HG03432 (cell line): ENCODE data around the gene PPP1R37.

Experiments
- ATAC-seq: cut with Tn5 transposase; IDR thresholded peaks from one replicate; pipeline ENCODE4 v1.9.1; 2021; ENCODE audit warnings: mild to moderate bottlenecking, moderate library complexity; ENCODE audit not compliant: unreplicated experiment

The PPP1R37 gene, protein sequence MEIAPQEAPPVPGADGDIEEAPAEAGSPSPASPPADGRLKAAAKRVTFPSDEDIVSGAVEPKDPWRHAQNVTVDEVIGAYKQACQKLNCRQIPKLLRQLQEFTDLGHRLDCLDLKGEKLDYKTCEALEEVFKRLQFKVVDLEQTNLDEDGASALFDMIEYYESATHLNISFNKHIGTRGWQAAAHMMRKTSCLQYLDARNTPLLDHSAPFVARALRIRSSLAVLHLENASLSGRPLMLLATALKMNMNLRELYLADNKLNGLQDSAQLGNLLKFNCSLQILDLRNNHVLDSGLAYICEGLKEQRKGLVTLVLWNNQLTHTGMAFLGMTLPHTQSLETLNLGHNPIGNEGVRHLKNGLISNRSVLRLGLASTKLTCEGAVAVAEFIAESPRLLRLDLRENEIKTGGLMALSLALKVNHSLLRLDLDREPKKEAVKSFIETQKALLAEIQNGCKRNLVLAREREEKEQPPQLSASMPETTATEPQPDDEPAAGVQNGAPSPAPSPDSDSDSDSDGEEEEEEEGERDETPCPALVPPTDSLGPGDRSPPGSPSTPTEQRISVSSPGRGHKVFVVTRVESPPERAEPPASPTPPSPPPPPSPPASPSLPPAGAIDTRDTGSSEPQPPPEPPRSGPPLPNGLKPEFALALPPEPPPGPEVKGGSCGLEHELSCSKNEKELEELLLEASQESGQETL

GRCh38 chr19:45092747-45093678, at the start of gene PPP1R37:
Gene PPP1R37 (plus strand): TSS chr19:45093179. CDS start chr19:45093326, 147 bp downstream.
- peak; percentile 65 for ATAC-seq

DNA sequence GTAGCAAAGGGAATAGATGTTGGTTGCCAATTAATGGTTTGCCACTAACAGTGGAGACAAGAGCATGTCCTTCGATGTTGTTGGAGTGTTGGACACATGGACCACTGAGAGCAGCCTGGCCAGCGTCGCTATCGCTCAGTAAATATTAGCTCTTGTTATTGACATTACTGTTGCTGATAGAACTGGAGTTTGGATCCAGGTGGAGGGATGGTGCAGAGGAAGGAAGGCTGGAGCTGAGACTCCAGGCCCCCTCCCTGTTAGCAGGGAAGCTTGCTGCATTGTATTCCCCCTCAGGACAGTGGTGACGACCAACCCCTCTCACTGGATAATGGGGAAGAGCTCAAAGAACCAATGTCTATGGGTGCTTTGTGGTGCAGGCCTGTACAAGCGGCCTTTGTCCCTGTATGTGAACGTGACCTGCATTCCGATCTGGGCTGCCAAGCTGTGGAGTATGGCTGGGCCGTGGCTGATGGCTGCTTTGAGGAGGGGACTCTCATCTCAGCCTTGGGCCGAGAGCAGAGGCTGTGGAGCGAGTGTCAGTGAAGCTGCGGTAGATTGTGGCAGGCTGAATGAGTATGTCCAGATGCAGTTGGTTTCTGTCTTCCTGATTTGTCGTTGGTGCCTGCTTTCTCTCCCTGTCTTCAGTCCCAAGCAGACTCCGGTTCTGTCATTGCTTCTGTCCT, 47.2 kb upstream of the PPP1R37 start:
- ATAC-seq: no peak

DNA sequence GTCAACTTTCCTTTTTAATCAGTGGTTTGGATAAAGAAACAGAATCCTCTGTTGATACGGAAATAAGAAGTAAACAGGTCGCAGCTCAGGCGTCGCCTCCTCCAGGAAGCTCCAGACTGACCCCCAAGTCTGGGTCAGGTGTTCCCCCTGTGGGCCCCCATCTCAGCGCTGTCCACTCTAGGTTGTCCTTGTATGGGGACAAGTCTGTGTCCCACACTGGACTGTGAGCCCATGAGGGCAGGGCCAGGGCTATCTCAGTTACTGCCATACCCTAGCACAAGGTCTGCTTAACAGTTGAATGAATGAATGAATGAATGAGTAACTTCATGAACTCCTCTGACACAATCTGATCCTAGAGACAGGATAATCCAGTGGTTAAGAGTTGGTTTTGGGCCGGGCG, 46.6 kb upstream of the PPP1R37 start:
- no peak for ATAC-seq

DNA sequence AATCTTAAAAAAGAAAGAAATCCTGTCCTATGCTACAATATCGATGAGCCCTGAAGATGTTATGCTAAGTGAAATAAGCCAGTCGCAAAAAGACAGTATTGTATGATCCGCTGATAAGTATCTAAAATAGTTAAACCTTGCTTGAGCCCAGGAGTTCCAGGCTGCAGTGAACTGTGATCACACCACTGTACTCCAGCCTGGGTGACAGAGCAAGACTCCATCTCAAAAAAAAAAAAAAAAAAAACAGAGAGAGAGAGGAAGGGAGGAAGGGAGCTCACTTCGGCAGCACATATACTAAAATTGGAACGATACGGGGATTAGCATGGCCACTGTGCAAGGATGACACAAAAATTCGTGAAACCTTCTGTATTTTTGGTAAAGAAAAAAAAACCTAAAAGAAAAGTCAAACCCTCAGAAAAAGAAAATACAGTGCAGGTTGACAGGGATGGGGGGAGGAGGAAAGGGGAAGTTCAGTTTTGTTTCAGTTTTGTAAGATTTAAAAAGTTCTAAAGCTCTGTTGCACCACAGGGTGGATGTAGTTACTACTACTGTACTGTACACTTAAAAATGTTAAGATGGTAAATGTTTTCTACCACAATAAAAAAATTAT, 45.7 kb upstream of the PPP1R37 start:
- ATAC-seq: peak; percentile 57

GRCh38 chr19:45049073-45049736, 43.8 kb upstream of the PPP1R37 start:
- no peak for ATAC-seq

DNA sequence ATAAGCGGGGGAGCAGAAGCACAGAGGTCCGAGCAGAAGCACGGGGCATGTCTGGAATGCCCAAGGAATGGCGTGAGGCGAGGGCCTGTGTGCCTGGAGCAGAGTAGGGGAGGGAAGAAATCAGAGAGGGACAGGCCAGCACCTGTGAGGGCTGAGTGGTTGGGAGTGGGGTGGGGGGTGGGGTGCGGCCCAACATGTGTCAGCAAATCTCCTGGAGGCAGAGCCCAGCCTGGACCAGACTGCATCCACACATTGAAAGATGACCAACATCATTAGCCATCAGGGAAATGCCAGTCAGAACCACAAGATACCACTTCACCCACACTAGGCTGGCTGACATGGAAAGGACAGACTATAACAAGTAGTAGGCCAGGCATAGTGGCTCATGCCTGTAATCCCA, 42.9 kb upstream of the PPP1R37 start:
- ATAC-seq: no peak

GRCh38 chr19:45051929-45052579, 40.9 kb upstream of the PPP1R37 start:
- ATAC-seq: no peak

DNA sequence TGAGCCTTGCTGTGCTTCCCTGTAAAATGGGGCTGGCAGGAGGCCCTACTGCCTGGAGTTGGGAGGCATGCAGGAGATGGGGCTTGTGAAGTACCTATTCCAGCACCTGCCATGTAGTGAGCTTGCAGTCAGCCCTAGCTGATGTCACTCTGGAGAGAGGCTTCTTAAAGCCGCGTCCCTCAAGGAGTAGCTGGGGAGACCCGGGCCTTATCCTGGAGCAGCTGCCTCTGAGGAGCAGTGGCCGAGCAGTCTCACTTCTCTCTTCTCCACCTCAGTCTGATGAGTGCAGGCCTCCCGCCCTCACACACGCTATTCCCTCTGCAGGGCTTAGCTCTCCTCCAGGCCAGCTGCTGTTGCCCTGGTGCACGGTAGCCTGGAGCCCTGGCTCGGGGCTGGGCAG, 36.1 kb upstream of the PPP1R37 start:
- no peak for ATAC-seq

- ATAC-seq: no peak
Observed at GRCh38 chr19:45057444-45057843, 35.5 kb upstream of the PPP1R37 start.

DNA sequence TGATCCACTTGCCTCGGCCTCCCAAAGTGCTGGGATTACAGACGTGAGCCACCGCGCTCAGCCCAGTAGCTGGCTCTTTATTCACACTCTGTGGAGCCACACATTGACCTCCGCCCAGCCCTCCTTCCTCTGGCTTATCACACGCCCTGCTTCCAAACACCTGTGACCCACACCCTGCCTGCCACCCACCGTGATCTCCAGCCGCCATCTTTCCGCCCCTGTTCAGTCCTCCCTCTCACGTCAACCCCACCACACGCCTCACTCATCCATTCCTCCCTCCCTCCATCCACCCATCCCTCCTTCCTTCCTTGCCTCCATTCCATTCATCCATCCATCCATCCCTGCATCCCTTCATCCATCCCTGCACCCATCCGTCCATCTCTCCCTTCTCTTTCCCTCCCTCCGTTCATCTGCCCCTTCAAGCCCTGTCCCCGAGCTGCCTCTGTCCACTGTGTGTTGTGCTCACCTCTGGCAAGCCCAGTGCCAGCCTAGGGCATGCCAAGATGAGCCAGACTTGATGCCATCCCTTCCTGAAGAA, 34.3 kb upstream of the PPP1R37 start:
- ATAC-seq: no peak

GRCh38 chr19:45059258-45059965, 33.6 kb upstream of the PPP1R37 start:
- peak; percentile 40 for ATAC-seq

DNA sequence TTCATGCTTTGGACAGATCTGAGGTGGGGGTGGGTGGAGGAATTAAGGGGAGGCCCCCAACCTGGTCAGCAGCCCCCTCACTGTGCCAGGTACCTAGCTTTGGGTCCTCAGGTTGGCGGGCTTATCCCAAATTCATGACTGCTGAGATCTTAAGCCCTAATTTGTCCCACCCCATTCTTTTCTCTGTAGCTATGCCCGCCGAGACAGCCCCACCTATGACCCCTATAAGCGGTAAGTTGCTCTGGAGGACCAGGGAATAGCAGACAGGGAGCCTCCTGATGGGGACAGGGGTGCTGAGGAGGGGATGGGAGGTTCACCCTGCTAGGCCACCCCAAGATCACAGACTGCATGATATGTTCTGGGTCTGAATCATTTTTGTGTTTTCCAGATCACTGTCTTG, 31.0 kb upstream of the PPP1R37 start:
- ATAC-seq: no peak

DNA sequence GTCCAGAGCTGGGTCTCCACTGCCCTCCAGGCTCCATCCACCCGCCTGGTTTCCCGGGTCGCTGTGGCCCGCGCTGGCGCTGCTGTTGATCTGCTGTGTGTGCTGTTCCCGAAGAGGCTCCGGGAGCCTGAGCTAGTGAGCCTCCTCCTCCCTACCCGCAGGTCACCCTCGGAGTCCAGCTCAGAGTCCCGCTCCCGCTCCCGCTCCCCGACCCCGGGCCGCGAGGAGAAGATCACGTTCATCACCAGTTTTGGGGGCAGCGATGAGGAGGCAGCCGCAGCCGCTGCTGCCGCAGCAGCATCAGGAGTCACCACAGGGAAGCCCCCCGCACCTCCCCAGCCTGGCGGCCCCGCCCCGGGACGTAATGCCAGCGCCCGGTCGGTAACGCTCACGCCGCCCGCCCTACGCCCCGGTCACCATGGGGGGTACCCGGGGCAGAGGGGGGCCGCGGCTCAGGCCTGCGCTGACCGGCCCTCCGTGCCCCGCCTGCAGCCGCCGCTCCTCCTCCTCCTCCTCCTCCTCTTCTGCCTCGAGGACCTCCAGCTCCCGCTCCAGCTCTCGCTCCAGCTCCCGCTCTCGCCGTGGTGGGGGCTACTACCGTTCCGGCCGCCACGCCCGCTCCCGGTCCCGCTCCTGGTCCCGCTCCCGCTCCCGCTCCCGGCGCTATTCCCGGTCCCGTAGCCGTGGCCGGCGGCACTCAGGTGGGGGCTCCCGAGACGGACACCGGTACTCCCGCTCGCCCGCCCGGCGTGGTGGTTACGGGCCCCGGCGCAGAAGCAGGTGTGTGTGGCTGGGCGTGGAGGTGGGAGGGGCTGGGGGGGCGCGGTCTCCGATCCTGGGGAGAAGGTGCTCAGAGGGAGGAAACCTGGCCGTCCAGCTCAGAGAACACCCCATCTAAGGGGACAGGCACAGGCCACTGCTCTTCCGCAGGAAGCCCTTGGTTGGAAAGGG, 28.9 kb upstream of the PPP1R37 start:
- ATAC-seq: no peak

DNA sequence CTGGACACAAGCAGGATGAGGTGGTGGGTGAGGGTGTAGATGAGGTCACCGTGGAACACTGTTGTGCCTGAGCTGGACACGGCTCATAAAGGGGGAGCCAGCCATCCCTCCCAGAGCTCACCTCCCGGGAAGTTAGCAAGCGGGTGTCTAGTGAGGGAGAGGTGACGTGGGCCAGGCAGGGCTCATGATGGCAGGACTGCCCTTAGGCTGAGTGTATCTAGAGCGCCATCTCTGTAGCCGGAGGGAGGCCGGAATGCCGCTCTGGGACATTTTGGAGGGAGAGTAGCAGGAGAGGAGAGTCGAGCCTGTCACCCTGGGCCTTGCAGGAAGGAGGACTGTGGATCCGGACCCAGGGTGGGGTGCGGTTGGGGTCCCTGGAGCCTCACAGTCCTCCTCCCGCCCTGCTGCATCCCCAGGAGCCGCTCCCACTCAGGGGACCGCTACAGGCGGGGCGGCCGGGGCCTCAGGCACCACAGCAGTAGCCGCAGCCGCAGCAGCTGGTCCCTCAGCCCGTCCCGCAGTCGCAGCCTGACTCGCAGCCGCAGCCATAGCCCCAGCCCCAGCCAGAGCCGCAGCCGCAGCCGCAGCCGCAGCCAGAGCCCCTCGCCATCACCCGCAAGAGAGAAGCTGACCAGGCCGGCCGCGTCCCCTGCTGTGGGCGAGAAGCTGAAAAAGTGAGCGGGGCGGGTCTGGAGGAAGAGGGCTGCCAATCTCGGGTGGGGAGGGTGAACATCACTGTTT, 25.9 kb upstream of the PPP1R37 start:
- no peak for ATAC-seq

- no peak for ATAC-seq
Observed at GRCh38 chr19:45068041-45068440, 24.9 kb upstream of the PPP1R37 start.

DNA sequence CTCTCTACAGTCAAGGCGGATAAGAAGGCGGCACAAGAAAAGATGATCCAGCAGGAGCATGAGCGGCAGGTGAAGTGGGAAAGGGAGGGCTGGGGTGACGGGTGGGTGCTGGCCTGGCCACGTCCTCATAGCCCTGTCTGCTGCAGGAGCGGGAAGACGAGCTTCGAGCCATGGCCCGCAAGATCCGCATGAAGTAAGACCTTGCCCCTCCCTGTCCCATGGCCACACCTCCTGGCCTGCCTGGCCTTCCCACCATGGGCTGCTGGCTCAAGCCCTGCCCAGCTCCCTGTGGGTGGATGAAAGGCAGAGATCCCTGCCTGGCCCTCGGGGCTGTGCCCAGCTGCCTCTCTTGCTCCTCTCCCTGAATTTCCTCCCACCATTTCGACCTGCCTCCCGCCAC, 23.9 kb upstream of the PPP1R37 start:
- no peak for ATAC-seq

- ATAC-seq: no peak
Observed at GRCh38 chr19:45070214-45070613, 22.8 kb upstream of the PPP1R37 start.
